Hepatocyte (in vitro differentiated cells): ENCODE results near the gene PAEP. TPM values are rescaled to one million over a fixed set of nuclear protein-coding genes. Genes with fewer than 3 reads are reported as not detected.

ENCODE experiments used
- DNase-seq: peaks from one replicate; pipeline ENCODE4 v3.0.0-alpha.2; 2016; ENCODE audit warnings: low spot score
- H2AFZ ChIP-seq: fragments of 200-600 bp; sonication (generic); 2 replicates; pipeline ENCODE4 v1.6.0; 2016; ENCODE audit warnings: antibody characterized with exemption, mild to moderate bottlenecking
- H3K27ac ChIP-seq: fragments of 200-600 bp; sonication (generic); 2 replicates; pipeline ENCODE4 v1.5.1; 2016; ENCODE audit warnings: mild to moderate bottlenecking
- H3K27me3 ChIP-seq: fragments of 200-600 bp; sonication (generic); 2 replicates; pipeline ENCODE4 v1.6.1; 2016
- H3K36me3 ChIP-seq: fragments of 200-600 bp; sonication (generic); replicated peaks from 2 replicates; pipeline ENCODE4 v1.5.1; 2016; ENCODE audit warnings: low read depth; ENCODE audit not compliant: insufficient read depth
- H3K4me1 ChIP-seq: fragments of 200-600 bp; sonication (generic); 2 replicates; pipeline ENCODE4 v1.5.1; 2016; ENCODE audit warnings: mild to moderate bottlenecking, moderate library complexity; ENCODE audit not compliant: insufficient read depth
- H3K4me2 ChIP-seq: fragments of 200-600 bp; sonication (generic); 2 replicates; pipeline ENCODE4 v1.6.0; 2016
- H3K4me3 ChIP-seq: fragments of 200-600 bp; sonication (generic); 2 replicates; pipeline ENCODE4 v1.5.1; 2016; ENCODE audit warnings: mild to moderate bottlenecking
- H3K79me2 ChIP-seq: fragments of 200-600 bp; sonication (generic); 2 replicates; pipeline ENCODE4 v1.6.0; 2017; ENCODE audit warnings: mild to moderate bottlenecking
- H3K9me2 ChIP-seq: fragments of 200-600 bp; sonication (generic); replicated peaks from 2 replicates; pipeline ENCODE4 v1.6.0; 2017; ENCODE audit warnings: mild to moderate bottlenecking; ENCODE audit not compliant: insufficient read depth
- H3K9me3 ChIP-seq: fragments of 200-600 bp; sonication (generic); 2 replicates; pipeline ENCODE4 v1.5.1; 2016; ENCODE audit warnings: low read depth, mild to moderate bottlenecking
- H4K20me1 ChIP-seq: fragments of 200-600 bp; sonication (generic); 2 replicates; pipeline ENCODE4 v1.6.0; 2016; ENCODE audit warnings: mild to moderate bottlenecking; ENCODE audit not compliant: insufficient read depth, poor library complexity, severe bottlenecking
- CTCF ChIP-seq: fragments of 200-600 bp; sonication (generic); IDR thresholded peaks from 2 replicates; pipeline ENCODE4 v1.5.1; 2016; ENCODE audit warnings: antibody characterized with exemption, mild to moderate bottlenecking; ENCODE audit not compliant: poor library complexity
- EZH2 ChIP-seq: fragments of 200-600 bp; sonication (generic); IDR thresholded peaks from 2 replicates; pipeline ENCODE4 v1.6.1; 2016; ENCODE audit warnings: antibody characterized with exemption, mild to moderate bottlenecking, borderline replicate concordance
- EZH2phosphoT487 ChIP-seq: fragments of 200-600 bp; sonication (generic); IDR thresholded peaks from one replicate; pipeline ENCODE4 v1.6.1; 2018; ENCODE audit warnings: antibody characterized with exemption, mild to moderate bottlenecking, low read depth, moderate library complexity; ENCODE audit not compliant: unreplicated experiment, severe bottlenecking
- WGBS: methylation state at CpG from one replicate; pipeline ENCODE4 v1.1.6; 2016; ENCODE audit warnings: low lambda C conversion rate; ENCODE audit errors: missing lambda C conversion rate; 5-methylcytosine and 5-hydroxymethylcytosine counted together
- polyA plus RNA-seq: library from polyadenylated mRNA; unstranded; fragments of >200 nt; fragmentation: Nextera tagmentation; extraction: Ambion mirVana; gene quantifications from 2 replicates; pipeline ENCODE4 v1.2.1, GENCODE V29; 2016
- total RNA-seq: library from RNA; depleted of rRNA; stranded (reverse); fragments of >200 nt; gene quantifications from 2 replicates; pipeline ENCODE4 v1.2.3, GENCODE V29; 2014

Gene PAEP
- total and polyA plus RNA-seq, 2 experiments from 2014 or later: not detected

GRCh38 chr9:135592625-135593024 lies 31.1 kb downstream of the PAEP start:
- no peaks in the 10 kb centered on the region for H3K9me3 ChIP-seq
- H3K4me2 ChIP-seq: no peak overlapping the region
- H3K27me3 ChIP-seq: no peaks in the 10 kb centered on the region
- H3K4me3 ChIP-seq: no peak overlapping the region
- no peak overlapping the region for H3K27ac ChIP-seq
- no peak overlapping the region for H2AFZ ChIP-seq
- TF ChIP-seq EZH2phosphoT487 (no peak), EZH2 (no peak), CTCF (no peak)
- H3K79me2 ChIP-seq: no peaks in the 10 kb centered on the region
- H3K4me1 ChIP-seq: no peaks in the 10 kb centered on the region
- H4K20me1 ChIP-seq: no peaks in the 10 kb centered on the region
- H3K9me2 ChIP-seq: no peaks in the 10 kb centered on the region
- no peak for DNase-seq
- H3K36me3 ChIP-seq: no peaks in the 10 kb centered on the region
- WGBS: 90% methylated on average over 10 of the region's 13 CpGs

- Histone ChIP-seq H3K4me3 (no peak overlapping the region), H3K4me1 (no peaks in the 10 kb centered on the region), H2AFZ (peak overlapping the region; percentile 20), H3K27me3 (no peaks in the 10 kb centered on the region), H3K9me2 (no peaks in the 10 kb centered on the region), H3K79me2 (no peaks in the 10 kb centered on the region), H3K27ac (peak overlapping the region; percentile 80), H4K20me1 (no peaks in the 10 kb centered on the region), H3K36me3 (no peaks in the 10 kb centered on the region), H3K4me2 (peak overlapping the region; percentile 35), H3K9me3 (no peaks in the 10 kb centered on the region)
- DNase-seq: peak; percentile 32
- TF ChIP-seq EZH2 (no peak), CTCF (no peak), EZH2phosphoT487 (no peak)
- WGBS: 55% methylated on average over 2 of the region's 2 CpGs
These were observed 34.7 kb downstream of the PAEP start for GRCh38 chr9:135596211-135596610.

DNA sequence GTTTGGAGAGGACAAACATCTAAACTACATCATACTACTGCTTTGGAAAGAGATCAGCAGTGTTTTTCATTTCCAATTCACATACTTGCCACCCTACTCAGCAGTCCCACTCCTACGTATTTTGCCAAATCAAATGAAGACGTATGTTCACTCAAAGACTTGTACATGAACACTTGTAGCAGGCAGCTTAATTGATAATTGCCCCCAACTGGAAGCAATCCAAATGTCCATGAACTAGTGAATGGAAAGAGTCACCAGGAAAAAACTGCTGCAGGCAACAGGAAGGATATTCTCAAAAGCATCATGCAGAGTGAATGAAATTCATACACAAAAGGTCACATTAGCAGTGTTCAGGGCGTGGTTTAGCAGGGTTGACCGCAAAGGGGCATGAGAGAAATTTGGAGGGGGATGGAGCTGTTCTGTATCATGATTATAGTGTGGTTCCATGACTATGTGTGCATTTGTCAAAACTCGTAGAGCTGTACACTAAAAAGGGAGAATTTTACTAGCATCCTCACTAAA lies 38.8 kb downstream of the PAEP start:
- WGBS: 62% methylated on average over 5 of the region's 5 CpGs
- TF ChIP-seq EZH2 (no peak), EZH2phosphoT487 (no peak), CTCF (no peak)
- no peaks in the 10 kb centered on the region for H3K9me2 ChIP-seq
- H3K27ac ChIP-seq: no peak overlapping the region
- H2AFZ ChIP-seq: no peak overlapping the region
- H3K79me2 ChIP-seq: no peaks in the 10 kb centered on the region
- H3K4me2 ChIP-seq: no peak overlapping the region
- H3K27me3 ChIP-seq: no peaks in the 10 kb centered on the region
- DNase-seq: no peak
- H3K4me1 ChIP-seq: no peaks in the 10 kb centered on the region
- no peaks in the 10 kb centered on the region for H3K36me3 ChIP-seq
- H3K9me3 ChIP-seq: no peaks in the 10 kb centered on the region
- no peaks in the 10 kb centered on the region for H4K20me1 ChIP-seq
- no peak overlapping the region for H3K4me3 ChIP-seq

DNA sequence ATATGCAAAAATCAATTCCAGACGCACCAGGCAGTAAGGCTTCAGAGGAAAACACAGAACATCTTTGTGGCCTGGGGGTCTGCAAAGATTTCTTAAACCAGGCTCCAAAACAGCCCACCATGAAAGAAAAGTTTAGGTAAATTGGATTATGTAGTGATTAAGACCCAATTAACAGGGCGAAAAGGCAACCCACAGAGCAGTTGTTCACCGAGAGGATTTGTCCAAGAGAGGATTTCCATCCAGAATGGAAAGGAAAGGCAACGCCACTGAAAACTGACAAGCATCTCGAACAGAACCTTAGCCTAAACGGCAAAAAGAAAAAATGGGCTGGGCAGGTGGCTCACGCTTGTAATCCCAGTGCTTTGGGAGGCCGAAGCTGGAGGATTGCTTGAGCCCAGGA lies 40.4 kb downstream of the PAEP start:
- no peak overlapping the region for H3K27ac ChIP-seq
- no peaks in the 10 kb centered on the region for H3K27me3 ChIP-seq
- no peaks in the 10 kb centered on the region for H4K20me1 ChIP-seq
- no peak for TF ChIP-seq EZH2
- TF ChIP-seq EZH2phosphoT487: no peak
- TF ChIP-seq CTCF: no peak
- 83% methylated on average over 8 of the region's 8 CpGs for WGBS
- H3K4me2 ChIP-seq: no peak overlapping the region
- no peak for DNase-seq
- H3K36me3 ChIP-seq: no peaks in the 10 kb centered on the region
- no peaks in the 10 kb centered on the region for H3K79me2 ChIP-seq
- no peak overlapping the region for H3K4me3 ChIP-seq
- no peaks in the 10 kb centered on the region for H3K9me3 ChIP-seq
- no peak overlapping the region for H2AFZ ChIP-seq
- no peaks in the 10 kb centered on the region for H3K4me1 ChIP-seq
- no peaks in the 10 kb centered on the region for H3K9me2 ChIP-seq
